ENCODE results near the gene ALKBH2.

Gene ALKBH2

DNA sequence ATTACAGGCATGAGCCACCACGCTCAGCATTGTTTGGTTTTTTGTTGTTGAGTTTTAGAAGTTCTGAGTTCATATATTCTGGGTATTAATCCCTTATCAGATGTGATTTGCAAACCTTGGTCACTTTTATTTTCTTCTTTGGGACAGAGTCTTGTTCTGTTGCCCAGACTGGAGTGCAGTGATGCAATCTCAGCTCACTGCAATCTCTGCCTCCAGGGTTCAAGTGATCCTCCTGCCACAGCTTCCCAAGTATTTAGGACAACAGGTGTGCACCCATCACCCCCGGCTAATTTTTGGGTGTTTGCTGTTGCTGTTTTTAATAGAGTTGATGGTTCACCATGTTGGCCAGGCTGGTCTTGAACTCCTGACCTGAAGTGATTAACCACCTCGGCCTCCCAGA lies 29.1 kb downstream of the ALKBH2 start:
- H3K36me3 ChIP-seq (ENCODE audit: control insufficient read depth, low read length) = peaks cover 44% of the 10 kb centered on the region

DNA sequence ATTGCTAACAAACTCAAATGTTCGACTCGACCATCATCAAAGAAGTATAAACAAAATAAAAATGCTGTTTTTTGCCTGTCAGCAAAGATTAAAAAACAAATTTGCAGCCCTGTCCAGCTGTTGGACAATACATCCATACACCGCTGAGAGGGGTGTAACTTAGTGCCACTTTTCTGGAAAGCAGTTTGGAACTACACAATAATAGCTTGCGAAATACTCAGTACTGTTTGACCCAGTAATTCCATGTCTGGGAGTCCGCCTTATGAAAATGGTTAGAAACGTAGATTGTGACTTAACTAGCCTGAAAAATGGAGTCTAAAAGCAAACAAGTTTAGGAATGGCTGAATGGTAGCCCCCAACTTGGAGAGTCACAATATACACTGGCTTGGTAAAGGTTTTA lies 34.5 kb downstream of the ALKBH2 start:
- TF ChIP-seq EZH2phosphoT487 (IDR thresholded peaks at IDR 0.05; ENCODE audit: borderline replicate concordance, low read length) = no peak
- TF ChIP-seq, protein P1, sequence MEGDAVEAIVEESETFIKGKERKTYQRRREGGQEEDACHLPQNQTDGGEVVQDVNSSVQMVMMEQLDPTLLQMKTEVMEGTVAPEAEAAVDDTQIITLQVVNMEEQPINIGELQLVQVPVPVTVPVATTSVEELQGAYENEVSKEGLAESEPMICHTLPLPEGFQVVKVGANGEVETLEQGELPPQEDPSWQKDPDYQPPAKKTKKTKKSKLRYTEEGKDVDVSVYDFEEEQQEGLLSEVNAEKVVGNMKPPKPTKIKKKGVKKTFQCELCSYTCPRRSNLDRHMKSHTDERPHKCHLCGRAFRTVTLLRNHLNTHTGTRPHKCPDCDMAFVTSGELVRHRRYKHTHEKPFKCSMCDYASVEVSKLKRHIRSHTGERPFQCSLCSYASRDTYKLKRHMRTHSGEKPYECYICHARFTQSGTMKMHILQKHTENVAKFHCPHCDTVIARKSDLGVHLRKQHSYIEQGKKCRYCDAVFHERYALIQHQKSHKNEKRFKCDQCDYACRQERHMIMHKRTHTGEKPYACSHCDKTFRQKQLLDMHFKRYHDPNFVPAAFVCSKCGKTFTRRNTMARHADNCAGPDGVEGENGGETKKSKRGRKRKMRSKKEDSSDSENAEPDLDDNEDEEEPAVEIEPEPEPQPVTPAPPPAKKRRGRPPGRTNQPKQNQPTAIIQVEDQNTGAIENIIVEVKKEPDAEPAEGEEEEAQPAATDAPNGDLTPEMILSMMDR (IDR thresholded peaks at IDR 0.05; ENCODE audit: low read depth, low read length, poor library complexity, severe bottlenecking) = no peak
- peaks cover 46% of the 10 kb centered on the region for H3K36me3 ChIP-seq (ENCODE audit: control insufficient read depth, low read length)
- H3K9me2 ChIP-seq (replicated peaks; ENCODE audit: control insufficient read depth, low read length) = no peaks in the 10 kb centered on the region
- no peaks in the 10 kb centered on the region for H4K20me1 ChIP-seq (ENCODE audit: control insufficient read depth, insufficient read depth, low read depth, low read length)
- peaks cover 64% of the 10 kb centered on the region for H3K4me1 ChIP-seq (ENCODE audit: control insufficient read depth, low read length)
- no peak overlapping the region for H3K27ac ChIP-seq (ENCODE audit: low read depth, low read length)
- no peaks in the 10 kb centered on the region for H3K9me3 ChIP-seq (ENCODE audit: control insufficient read depth, insufficient read depth, low read length)
- no peaks in the 10 kb centered on the region for H3K27me3 ChIP-seq (ENCODE audit: control insufficient read depth, low read length)
- no peak overlapping the region for H3K4me3 ChIP-seq (ENCODE audit: low read length)
- H3K79me2 ChIP-seq (ENCODE audit: control insufficient read depth, low read length) = peaks cover 20% of the 10 kb centered on the region
- H3K4me2 ChIP-seq (ENCODE audit: low read length) = no peak overlapping the region
- peaks cover 33% of the 10 kb centered on the region for H3F3A ChIP-seq (ENCODE audit: control insufficient read depth, insufficient read depth)

More for the DNA sequence above, 29.1 kb downstream of the ALKBH2 start:
- Histone ChIP-seq H3F3A (ENCODE audit: control insufficient read depth, insufficient read depth) (peaks cover 20% of the 10 kb centered on the region), H3K79me2 (ENCODE audit: control insufficient read depth, low read length) (no peaks in the 10 kb centered on the region), H3K4me3 (ENCODE audit: low read length) (no peak overlapping the region), H4K20me1 (ENCODE audit: control insufficient read depth, insufficient read depth, low read depth, low read length) (no peaks in the 10 kb centered on the region), H3K9me3 (ENCODE audit: control insufficient read depth, insufficient read depth, low read length) (no peaks in the 10 kb centered on the region), H3K27me3 (ENCODE audit: control insufficient read depth, low read length) (no peaks in the 10 kb centered on the region), H3K4me1 (ENCODE audit: control insufficient read depth, low read length) (peaks cover 56% of the 10 kb centered on the region), H3K9me2 (replicated peaks; ENCODE audit: control insufficient read depth, low read length) (no peaks in the 10 kb centered on the region), H3K27ac (ENCODE audit: low read depth, low read length) (no peak overlapping the region), H3K4me2 (ENCODE audit: low read length) (no peak overlapping the region)
- TF ChIP-seq EZH2phosphoT487 (IDR thresholded peaks at IDR 0.05; ENCODE audit: borderline replicate concordance, low read length) = no peak
- TF ChIP-seq, protein P1 (IDR thresholded peaks at IDR 0.05; ENCODE audit: low read depth, low read length, poor library complexity, severe bottlenecking) = no peak

DNA sequence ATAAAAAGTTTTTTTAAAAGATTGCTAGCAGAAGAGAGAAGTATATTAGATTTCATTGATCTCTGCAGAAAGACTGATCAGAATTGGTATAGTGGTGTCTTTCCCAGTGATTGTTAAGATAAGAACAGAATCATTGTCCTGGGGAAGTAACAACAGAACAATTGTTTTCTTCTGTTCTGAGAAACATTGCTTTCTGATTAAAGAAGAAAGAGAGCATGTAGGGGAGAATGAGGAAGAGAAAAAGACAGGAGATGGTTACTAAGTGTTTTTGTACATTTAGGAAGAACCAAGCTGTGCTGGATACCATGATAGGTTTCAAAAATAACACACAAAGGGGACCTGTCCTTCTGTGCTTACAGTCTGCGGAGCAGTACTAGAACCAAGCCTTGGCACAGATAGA lies 35.9 kb downstream of the ALKBH2 start:
- Histone ChIP-seq H4K20me1 (ENCODE audit: control insufficient read depth, insufficient read depth, low read depth, low read length) (no peaks in the 10 kb centered on the region), H3K27me3 (ENCODE audit: control insufficient read depth, low read length) (no peaks in the 10 kb centered on the region), H3K36me3 (ENCODE audit: control insufficient read depth, low read length) (peaks cover 38% of the 10 kb centered on the region), H3K4me1 (ENCODE audit: control insufficient read depth, low read length) (peaks cover 55% of the 10 kb centered on the region), H3K9me3 (ENCODE audit: control insufficient read depth, insufficient read depth, low read length) (no peaks in the 10 kb centered on the region), H3K4me2 (ENCODE audit: low read length) (no peak overlapping the region), H3K9me2 (replicated peaks; ENCODE audit: control insufficient read depth, low read length) (no peaks in the 10 kb centered on the region), H3K79me2 (ENCODE audit: control insufficient read depth, low read length) (peaks cover 33% of the 10 kb centered on the region), H3F3A (ENCODE audit: control insufficient read depth, insufficient read depth) (peaks cover 28% of the 10 kb centered on the region), H3K27ac (ENCODE audit: low read depth, low read length) (no peak overlapping the region), H3K4me3 (ENCODE audit: low read length) (no peak overlapping the region)
- no peak for TF ChIP-seq EZH2phosphoT487 (IDR thresholded peaks at IDR 0.05; ENCODE audit: borderline replicate concordance, low read length)
- TF ChIP-seq, protein P1 (IDR thresholded peaks at IDR 0.05; ENCODE audit: low read depth, low read length, poor library complexity, severe bottlenecking) = no peak
